GM12872 (cell line): ENCODE results near the gene WIPI1.

Source experiments
- CTCF ChIP-seq: IDR thresholded peaks from 3 replicates; pipeline ENCODE4 v1.5.1; 2011; ENCODE audit warnings: low read depth, mild to moderate bottlenecking, low read length, moderate library complexity; ENCODE audit not compliant: insufficient read depth

WIPI1 gene

GRCh38 chr17:68382582-68383085 lies 74.7 kb downstream of the WIPI1 start:
- no peak for TF ChIP-seq CTCF

- no peak for TF ChIP-seq CTCF
Measured at GRCh38 chr17:68381076-68381900, 76.0 kb downstream of the WIPI1 start.

- TF ChIP-seq CTCF, result no peak
Measured at GRCh38 chr17:68379692-68380677, 77.3 kb downstream of the WIPI1 start.

GRCh38 chr17:68379177-68379510 lies 78.2 kb downstream of the WIPI1 start:
- TF ChIP-seq CTCF, result no peak

- TF ChIP-seq CTCF, result no peak
Measured at GRCh38 chr17:68378268-68379176, 78.8 kb downstream of the WIPI1 start.

- no peak for TF ChIP-seq CTCF
Measured at GRCh38 chr17:68377771-68378267, 79.5 kb downstream of the WIPI1 start.
